Mesenteric fat pad (tissue), 1 donor: ENCODE data around the gene ARHGDIG. TPM values are rescaled to one million over a fixed set of nuclear protein-coding genes. Genes with fewer than 3 reads are reported as not detected.

Experiments used
- DNase-seq: peaks from one replicate; pipeline ENCODE4 v3.0.0-alpha.2; 2020; ENCODE audit warnings: low spot score
- total RNA-seq: library from RNA; stranded (reverse); fragmentation: NEBNext Ultra II Directional; extraction: Animal tissue kit (Norgen Biotek cat#: 25700); gene quantifications from one replicate; pipeline ENCODE4 v1.2.1, GENCODE V29; 2021
- donor health status: DM: yes; HTN: yes; CAD: no.

The ARHGDIG gene
- total RNA-seq, 1 donor from 2014 or later: 8.6 TPM

GRCh38 chr16:293043-293775 is 12.8 kb downstream of the ARHGDIG start:
- DNase-seq: no peak

- DNase-seq: no peak
These were observed 15.9 kb downstream of the ARHGDIG start for GRCh38 chr16:296276-296675.

- no peak for DNase-seq
These were observed 16.6 kb downstream of the ARHGDIG start for GRCh38 chr16:296806-297510.

GRCh38 chr16:297832-298231 is 17.4 kb downstream of the ARHGDIG start:
- DNase-seq: no peak

GRCh38 chr16:301235-301634 is 20.8 kb downstream of the ARHGDIG start:
- no peak for DNase-seq

- no peak for DNase-seq
These were observed 21.6 kb downstream of the ARHGDIG start for GRCh38 chr16:301950-302349.

GRCh38 chr16:303760-304505 is 23.5 kb downstream of the ARHGDIG start:
- DNase-seq: no peak

- no peak for DNase-seq
These were observed 25.7 kb downstream of the ARHGDIG start for GRCh38 chr16:305916-306626.

- no peak for DNase-seq
These were observed 26.6 kb downstream of the ARHGDIG start for GRCh38 chr16:306911-307370.

- DNase-seq: no peak
These were observed 27.4 kb downstream of the ARHGDIG start for GRCh38 chr16:307691-308312.

- DNase-seq: no peak
These were observed 29.1 kb downstream of the ARHGDIG start for GRCh38 chr16:309476-309875.

- no peak for DNase-seq
These were observed 31.3 kb downstream of the ARHGDIG start for GRCh38 chr16:311725-312124.

GRCh38 chr16:314351-314750 is 34.0 kb downstream of the ARHGDIG start:
- DNase-seq: no peak

- DNase-seq: no peak
These were observed 34.5 kb downstream of the ARHGDIG start for GRCh38 chr16:314795-315299.

GRCh38 chr16:316741-317464 is 36.5 kb downstream of the ARHGDIG start:
- DNase-seq: no peak

- no peak for DNase-seq
These were observed 37.2 kb downstream of the ARHGDIG start for GRCh38 chr16:317583-317982.

- DNase-seq: no peak
These were observed 38.2 kb downstream of the ARHGDIG start for GRCh38 chr16:318628-319027.

- no peak for DNase-seq
These were observed 39.8 kb downstream of the ARHGDIG start for GRCh38 chr16:320206-320605.

- no peak for DNase-seq
These were observed 41.1 kb downstream of the ARHGDIG start for GRCh38 chr16:321532-321931.
